Caki2 (cell line): Measurements from ENCODE around the gene IL4I1. TPM values are rescaled to one million over a fixed set of nuclear protein-coding genes. Genes with fewer than 3 reads are reported as not detected.
"Not testable (repeated sequence)": the region's sequence is repeated elsewhere in the genome, so short reads cannot be mapped to it uniquely, and the experiment has no call there.

Experiments used
- DNase-seq: peaks from one replicate; pipeline ENCODE4 v3.0.0-alpha.2; 2015; ENCODE audit warnings: low read depth
- in situ Hi-C: cut with HindIII; loops from 2 replicates; pipeline ENCODE4 v1.10.0; 2016; ENCODE audit warnings: low sequenced_read_pairs, low pct_unique_long_range_greater_than_20kb, mixed read lengths
- total RNA-seq: library from RNA; depleted of rRNA; stranded (reverse); fragments of >200 nt; shearing (Covaris generic); gene quantifications from 2 replicates; pipeline ENCODE4 v1.2.3, GENCODE V29; 2014; ENCODE audit warnings: low replicate concordance

The IL4I1 gene
- total RNA-seq, 1 experiment from 2014 or later = 8.9 TPM

GRCh38 chr19:49926515-49926914, 29.8 kb upstream of the IL4I1 start:
- DNase-seq = no peak
- in situ Hi-C loops = no loop called here

- DNase-seq = no peak
- in situ Hi-C loops = no loop called here
These were observed 28.8 kb upstream of the IL4I1 start for GRCh38 chr19:49925486-49925885.

- DNase-seq, in situ Hi-C loops: not testable (repeated sequence)
These were observed 28.2 kb upstream of the IL4I1 start for GRCh38 chr19:49924881-49925210.

GRCh38 chr19:49924004-49924880, 27.6 kb upstream of the IL4I1 start:
- no peak for DNase-seq
- in situ Hi-C loops = no loop called here

GRCh38 chr19:49923055-49924003, 26.6 kb upstream of the IL4I1 start:
- in situ Hi-C loops = no loop called here
- DNase-seq = no peak

GRCh38 chr19:49921871-49922795, 25.4 kb upstream of the IL4I1 start:
- no peak for DNase-seq
- in situ Hi-C loops = no loop called here

GRCh38 chr19:49920624-49921363, 24.1 kb upstream of the IL4I1 start:
- in situ Hi-C loops = no loop called here
- DNase-seq = no peak

GRCh38 chr19:49918089-49918488, 21.4 kb upstream of the IL4I1 start:
- DNase-seq = no peak
- in situ Hi-C loops = no loop called here

GRCh38 chr19:49916839-49917733, 20.4 kb upstream of the IL4I1 start:
- no peak for DNase-seq
- in situ Hi-C loops = no loop called here

GRCh38 chr19:49915271-49915670, 18.6 kb upstream of the IL4I1 start:
- in situ Hi-C loops = no loop called here
- no peak for DNase-seq

GRCh38 chr19:49913720-49914119, 17.0 kb upstream of the IL4I1 start:
- in situ Hi-C loops = no loop called here
- no peak for DNase-seq

- in situ Hi-C loops = no loop called here
- no peak for DNase-seq
These were observed 16.4 kb upstream of the IL4I1 start for GRCh38 chr19:49912965-49913685.

- in situ Hi-C loops = no loop called here
- DNase-seq = no peak
These were observed 14.9 kb upstream of the IL4I1 start for GRCh38 chr19:49911381-49912145.

- in situ Hi-C loops = no loop called here
- DNase-seq = no peak
These were observed 13.5 kb upstream of the IL4I1 start for GRCh38 chr19:49910179-49910578.
